HG03442 (cell line): ENCODE results near the gene TTN.
"Not testable (repeated sequence)": the region's sequence is repeated elsewhere in the genome, so short reads cannot be mapped to it uniquely, and the experiment has no call there.

ENCODE experiments used
- ATAC-seq: cut with Tn5 transposase; IDR thresholded peaks from one replicate; pipeline ENCODE4 v1.9.1; 2021; ENCODE audit warnings: mild to moderate bottlenecking, moderate library complexity; ENCODE audit not compliant: unreplicated experiment

The TTN gene

DNA sequence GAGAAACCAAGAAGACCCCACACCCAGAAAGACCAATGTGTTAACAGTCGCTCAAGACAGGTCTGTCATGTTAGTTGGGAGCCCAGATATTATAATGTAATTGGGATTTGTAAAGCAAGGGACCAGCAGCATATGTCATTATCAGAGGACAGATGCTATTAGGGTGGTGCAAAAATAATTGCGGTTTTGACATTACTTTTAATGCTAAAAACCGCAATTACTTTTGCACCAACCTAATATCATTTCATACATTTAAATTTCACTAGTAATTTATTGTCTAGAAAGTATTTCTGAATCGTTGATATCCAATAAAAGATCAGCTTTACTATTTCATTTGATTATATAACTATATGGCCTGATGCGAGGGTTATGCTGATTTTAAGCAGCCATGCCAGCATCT lies 131.2 kb downstream of the TTN start:
- ATAC-seq: no peak

DNA sequence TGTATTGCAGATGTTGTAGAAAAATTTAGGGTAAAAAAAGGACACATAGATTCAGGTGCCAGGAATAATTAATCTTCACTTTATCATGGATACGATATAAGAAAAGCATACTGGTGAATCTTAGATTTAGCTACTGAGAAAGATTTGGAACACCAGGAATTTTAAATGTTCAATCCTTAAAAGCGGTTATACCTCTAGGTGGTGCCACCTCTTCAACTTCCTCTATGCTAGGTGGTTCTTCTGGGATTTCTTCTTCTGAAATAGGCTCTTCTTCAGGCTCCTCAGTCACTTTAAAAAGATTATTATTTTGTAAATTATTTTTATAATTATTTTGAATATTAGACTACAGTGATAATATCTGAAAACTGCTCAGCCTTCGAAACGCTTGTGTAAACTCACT lies 133.1 kb downstream of the TTN start:
- ATAC-seq: no peak

DNA sequence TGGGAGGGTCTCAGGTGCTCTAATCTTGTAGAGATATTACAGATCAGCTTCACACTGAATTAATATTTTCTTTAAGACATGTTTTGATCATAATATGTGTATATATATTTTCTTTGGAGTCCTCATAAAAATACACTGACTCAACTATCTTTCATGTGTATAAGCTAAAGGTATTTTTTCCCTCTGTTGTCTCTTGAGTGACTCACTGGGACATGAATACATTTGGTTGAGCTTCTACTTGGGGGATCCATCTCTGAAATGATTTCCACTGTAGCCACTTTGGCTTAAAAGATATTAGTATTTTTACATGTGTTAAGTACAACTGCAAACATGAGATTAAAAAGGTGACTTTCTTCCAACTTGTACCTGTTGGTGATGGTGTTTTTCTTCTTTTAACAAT lies 140.8 kb downstream of the TTN start:
- no peak for ATAC-seq

DNA sequence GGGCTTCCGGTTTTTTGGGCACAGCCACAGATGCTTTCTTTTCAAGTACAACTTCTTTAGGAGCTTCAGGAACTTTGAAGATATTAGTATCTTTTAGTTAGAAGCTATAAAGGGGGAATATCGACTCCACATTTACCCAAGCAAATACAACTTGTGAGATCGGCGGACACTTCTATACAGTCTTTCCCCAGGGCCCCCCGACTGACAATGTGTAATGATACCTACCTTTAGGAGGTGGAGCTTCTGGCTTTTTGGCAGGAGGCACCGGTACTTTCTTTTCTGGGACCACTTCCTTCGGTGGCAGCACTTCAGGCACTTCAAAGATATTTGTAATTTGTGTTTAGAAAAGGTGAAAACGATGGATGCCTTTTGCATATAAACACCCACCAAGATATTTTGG lies 148.7 kb downstream of the TTN start:
- not testable (repeated sequence) for ATAC-seq

DNA sequence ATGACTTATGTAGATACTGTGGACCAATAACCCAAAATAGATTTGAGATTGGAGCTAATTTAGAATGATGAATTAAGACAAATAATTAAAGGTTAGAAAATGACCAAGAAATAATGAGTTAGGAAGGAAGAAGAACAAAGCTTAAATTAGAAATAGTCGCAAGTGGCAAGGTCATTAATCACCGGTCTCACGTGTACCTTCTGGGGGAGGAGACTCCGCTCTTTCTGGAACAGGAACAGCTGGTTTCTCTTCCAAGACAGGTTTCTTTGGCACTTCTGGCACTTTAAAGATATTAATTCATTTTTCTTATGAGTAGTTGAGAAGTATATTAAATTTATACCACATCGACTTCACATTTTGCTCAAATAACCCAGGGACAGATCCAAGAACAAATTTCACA lies 156.7 kb downstream of the TTN start:
- no peak for ATAC-seq

DNA sequence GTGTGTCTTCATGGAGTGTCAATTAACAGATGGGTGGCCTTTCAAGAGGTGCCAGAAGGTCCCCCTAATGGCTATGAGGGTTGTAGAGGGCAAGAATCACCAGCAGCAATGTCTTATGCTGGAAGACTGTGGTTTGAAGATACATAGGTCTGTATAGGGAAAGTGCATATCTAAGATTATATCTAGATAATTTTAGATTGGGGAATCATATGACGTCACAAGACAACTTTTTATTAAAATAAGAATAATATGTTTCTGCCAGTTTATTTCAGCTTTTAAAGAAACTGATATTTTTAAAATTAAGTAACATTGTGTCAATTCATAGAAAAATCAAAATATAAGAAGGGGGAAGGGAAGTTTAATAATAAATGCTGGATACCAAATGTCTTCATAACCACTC lies 162.3 kb downstream of the TTN start:
- ATAC-seq: no peak

DNA sequence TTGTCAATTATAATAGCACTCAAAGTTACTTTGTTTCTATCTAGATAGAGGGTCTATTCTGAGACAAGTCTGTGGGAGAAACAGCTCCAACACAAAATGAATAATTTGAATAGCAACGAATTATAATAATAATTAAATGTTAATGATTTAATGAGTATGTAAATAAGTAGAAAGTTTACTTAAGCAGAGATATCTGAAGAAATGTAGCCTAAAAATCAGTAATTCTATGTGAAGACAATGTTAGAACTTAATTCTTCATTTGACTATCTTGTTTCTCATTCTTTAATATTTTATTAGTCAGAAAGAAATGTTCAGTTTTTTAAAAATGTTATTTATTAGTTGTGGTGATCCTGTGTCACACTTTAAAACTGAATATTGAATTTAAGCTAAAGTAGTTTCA lies 165.7 kb downstream of the TTN start:
- no peak for ATAC-seq

DNA sequence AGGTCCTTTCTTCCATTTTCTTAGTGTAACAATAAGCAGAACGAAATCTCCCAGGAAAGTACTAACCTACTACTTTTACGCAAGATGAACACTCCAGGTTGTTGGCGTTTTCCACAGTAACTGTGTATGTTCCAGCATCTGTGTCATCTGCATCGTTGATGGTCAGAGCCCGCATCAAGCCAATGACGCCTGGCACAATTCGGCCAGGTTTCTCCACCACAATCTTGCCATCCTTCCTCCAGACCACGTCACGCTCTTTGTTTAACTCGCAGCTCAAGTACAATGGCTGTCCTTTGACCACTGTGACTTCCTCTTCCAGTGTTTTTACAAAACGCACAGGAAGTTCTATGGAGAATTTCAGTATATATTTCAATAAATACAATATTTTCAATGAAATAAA lies 171.3 kb downstream of the TTN start:
- no peak for ATAC-seq

DNA sequence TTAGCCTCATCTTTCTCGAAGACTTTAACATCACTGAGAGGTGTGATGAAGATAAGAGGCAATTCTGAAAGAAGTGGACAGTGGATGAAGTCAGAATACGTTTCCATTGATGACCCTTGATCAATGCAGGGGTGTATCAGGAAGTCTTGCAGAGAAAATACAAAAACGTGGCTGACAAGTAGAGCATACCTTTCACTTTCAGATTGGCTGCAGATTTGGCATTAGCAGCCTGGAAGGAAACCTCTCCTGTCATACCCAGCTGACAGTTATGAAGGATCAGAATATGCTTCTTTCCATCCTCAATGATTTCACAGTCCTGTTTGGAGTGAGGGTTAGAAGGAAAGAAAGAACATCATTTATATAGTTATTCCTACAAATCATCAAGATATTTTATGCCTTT lies 174.5 kb downstream of the TTN start:
- peak; percentile 65 for ATAC-seq

DNA sequence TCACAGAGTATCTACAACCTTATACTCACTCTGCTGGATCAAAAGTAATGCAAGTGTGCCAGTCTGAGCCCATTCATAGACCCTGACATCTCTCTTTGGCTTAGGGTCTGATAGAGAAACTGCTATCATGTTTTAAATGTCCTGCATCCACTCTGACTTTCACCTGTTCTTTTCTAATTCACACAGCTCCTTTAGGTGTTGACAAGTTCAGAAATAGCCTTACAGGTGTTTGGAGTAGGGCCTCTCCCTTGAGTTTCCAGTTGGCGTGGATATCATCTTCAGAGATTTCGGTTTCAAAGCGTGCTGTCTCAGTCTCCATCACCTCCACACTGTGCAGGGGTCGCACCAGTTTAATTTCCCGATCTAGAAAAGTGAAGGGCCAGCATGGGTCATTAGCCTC lies 176.6 kb downstream of the TTN start:
- no peak for ATAC-seq

DNA sequence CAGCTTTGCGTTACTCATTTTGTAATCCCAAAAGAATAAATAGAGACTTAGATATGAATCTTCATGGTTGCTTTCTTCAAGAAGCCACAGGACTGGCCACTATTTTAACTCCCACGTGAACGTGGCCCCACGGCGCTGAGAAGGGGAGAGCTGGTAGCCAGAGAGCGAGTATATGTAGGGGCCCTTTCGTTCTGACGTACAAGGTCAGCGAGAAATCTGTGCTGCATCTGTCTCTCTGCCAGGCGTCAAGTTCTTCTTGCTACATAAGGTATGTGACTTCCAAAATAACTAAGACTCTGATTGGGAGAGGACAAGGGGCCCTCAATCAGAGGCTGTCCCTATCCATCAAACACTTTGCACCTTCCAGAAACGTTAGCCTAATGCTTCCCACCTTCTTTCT lies 177.8 kb downstream of the TTN start:
- no peak for ATAC-seq

DNA sequence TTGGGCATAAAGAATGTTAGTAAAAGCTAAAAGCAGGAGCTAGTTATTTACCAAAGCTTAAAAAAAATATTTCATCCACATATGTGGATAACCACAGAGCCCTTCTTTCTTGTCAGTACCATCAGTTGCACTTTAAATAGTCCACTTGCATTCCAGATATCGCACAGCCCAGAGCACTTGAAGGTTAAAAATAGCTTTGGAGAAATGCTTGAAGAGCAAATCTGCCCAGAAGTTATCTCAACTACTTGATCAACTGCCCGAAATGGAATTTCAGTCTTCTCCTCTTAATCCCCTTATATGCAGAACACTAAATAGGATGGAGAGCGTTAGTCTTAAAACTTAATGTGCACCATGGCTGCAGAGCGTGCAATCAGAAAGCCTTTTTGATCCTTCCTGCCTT lies 178.6 kb downstream of the TTN start:
- ATAC-seq: no peak

DNA sequence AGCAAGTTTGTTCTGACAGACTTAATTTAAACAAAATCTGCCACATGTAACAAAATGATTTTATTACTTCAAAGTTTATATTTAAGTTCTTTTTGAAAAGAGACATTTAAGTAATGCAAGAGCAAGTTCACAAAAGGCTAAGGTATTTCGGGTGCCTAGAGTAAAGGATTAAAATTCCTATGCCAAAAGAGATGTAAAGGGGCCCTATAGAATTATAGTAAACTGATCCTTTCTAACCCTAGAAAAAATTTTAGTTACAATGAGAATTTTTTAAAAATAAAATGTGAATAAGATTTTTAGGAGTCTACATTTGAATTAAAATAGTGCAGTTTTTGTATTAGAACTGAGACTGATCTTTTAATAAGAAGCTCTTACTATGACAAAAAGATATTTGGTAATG lies 179.8 kb downstream of the TTN start:
- no peak for ATAC-seq

DNA sequence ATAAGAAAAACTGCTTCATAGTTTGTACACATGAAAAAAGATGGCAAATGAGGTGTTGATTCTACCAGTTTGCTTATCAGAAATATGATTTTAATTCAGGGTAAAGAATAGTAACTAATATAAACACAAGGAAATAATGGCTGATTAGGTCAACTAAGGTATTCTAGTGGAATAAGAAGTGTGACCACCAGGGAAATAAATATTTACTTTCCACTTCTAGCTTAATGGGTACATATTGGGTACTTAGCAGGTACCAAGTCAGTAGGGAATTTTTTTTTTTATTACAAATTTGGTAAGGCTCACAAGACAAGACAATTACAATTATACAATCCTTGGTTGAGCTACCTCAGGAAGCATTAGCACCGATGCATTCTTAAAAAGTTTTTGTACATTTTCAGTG lies 191.3 kb downstream of the TTN start:
- no peak for ATAC-seq

DNA sequence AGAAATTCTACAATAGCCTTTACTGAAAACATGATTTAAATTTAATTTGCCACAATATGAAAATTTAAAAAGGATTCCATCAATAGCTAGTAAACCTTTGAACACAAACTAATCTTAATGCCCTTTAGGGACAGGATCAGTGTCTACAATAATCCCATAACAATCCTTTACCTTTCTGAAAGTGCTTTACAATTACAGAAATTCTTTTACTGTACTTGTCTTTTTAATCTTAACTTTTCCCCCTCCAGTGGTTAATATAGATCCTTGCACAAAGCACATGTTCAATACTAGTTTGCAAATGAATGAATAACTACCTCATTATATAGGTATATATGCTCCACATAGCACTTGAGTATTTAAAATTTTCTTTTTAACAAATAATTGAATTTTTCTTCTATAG lies 204.3 kb downstream of the TTN start:
- ATAC-seq: no peak

DNA sequence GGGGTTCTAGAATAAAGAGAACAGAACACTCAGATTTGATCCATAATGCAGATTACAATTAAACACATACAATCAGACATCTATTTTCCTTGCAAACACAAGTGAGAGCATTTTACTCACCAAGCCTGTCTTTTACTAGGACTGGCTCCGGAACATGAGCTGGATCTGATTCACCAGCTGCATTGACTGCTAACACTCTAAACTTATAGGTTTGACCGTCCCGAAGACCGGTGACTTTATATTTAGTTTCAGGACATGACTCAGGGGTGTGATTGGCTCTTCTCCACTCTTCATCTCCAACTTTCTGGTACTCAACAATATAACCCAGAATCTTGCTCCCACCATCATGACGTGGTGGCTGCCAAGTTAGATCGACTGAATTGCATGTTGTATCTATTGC lies 214.6 kb downstream of the TTN start:
- no peak for ATAC-seq

DNA sequence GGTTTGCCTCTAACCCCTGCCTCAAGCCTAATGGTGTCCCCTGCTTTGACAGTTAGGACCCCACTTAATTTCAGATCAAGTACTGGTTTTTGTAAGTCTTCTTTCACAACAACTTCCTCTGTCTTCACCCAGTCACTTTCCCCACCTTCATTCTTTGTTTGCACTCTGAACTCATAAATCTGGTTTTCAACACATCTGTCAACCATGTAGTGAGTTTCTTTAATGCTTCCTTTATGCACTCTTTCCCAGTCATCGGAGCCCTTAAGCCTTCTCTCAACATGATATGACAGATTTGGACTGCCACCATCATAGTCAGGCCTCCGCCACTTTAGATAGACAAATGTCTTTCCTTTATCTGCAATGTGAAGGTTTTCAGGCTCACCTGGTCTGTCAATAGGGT lies 217.9 kb downstream of the TTN start:
- no peak for ATAC-seq

DNA sequence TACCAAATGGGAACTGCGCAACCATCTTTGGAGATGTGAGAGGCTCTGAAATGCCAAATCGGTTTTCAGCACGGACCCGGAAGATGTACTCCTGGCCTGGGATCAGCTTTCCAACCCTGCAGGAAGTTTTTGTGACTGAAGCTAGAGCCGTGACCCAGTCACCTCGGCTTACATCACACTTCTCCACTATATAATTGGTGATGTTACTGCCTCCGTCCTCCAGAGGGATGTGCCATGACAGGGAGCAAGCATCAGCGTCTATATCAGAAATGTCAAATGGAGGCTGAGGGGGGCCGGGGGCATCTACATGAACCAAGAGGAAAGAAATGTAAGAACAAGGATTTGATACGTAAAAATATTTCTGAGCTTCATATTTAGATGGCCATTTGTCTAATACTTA lies 222.6 kb downstream of the TTN start:
- no peak for ATAC-seq

DNA sequence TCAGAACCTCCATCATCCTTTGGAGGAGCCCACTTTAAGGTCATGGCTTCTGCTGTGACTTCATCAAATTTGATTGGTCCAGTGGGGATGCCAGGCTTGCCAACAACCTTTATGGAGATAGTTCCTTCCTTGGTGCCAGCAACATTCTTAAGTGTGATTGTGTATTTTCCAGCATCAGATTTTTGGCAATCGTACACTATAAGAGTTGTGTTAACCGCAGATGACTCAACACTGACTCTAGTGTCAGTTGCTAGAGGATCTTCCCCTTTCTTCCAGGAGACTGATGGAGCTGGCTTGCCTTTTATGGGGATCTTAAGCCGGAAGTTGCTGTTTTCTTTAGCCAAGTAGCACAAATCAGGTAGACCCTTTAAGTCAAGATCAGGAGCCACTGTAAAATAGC lies 228.2 kb downstream of the TTN start:
- ATAC-seq: no peak

DNA sequence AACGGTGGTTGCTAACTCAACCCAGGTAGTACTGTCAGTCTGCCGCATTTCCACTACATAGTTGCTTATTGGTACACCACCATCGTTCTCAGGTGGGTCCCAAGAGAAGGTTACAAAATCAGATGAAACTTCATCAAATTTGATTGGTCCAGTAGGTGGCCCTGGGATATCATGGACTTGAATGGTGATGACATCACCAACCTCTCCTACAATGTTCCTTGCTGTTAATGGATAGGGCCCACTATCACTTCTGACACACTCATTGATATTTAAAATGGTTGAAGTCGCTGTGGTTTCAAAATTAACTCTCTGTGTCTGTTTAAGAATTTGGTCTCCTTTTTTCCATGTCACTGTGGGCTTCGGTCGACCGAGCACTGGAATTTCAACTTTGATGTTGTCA lies 232.4 kb downstream of the TTN start:
- no peak for ATAC-seq

DNA sequence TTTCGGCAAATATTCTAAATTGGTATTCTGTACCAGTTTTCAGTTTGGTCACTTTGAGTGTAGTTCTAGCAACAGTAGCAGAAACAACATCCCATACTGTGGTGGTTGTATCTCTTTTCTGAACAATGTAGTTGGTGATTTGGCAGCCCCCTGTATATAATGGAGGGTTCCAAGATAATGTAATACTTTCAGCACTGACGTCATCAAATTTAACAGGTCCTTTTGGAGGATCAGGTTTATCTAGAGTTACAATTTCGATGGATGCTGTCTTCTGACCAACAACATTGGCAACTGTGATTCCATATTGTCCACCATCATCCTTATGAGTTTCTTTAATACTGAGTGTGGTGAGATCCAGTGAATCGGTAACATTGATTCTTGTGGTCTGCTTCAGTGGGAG lies 239.0 kb downstream of the TTN start:
- ATAC-seq: no peak

DNA sequence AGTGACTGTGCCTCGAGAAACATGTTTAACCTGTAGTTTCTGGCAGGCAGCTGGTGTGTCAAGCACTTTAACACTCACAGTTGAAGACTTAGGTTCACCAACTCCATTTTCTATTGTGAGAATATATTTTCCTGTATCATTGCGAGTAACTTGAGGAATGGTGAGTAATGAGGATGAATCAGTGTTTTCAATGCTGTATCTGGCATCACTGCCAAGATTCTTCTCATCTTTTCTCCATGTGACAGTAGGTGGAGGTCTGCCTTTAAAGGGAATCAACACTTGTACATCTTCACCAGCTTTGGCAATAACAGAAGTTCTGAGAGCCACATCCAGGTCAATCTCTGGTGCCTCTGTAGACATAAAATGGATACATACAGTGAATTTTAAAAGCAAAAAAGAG lies 254.2 kb downstream of the TTN start:
- no peak for ATAC-seq

DNA sequence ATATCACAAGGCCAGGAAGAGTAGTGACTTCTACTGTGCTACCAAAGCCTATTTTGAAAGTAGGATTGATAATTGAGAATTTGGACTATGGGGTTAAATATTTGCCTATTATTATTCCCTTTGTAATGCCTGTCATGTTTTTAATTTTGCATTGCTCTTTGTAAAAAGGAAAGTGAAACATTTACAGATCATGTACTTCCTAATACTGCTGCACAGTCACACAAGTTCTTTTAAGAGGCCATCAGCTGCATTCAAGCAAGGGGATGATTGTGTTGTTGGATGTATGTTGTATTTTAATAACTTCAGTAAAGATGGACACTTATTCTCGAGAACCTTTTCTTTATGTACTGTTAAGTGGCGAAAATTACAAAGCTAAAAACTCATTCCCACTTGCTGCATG lies 256.9 kb downstream of the TTN start:
- peak; percentile 79 for ATAC-seq

DNA sequence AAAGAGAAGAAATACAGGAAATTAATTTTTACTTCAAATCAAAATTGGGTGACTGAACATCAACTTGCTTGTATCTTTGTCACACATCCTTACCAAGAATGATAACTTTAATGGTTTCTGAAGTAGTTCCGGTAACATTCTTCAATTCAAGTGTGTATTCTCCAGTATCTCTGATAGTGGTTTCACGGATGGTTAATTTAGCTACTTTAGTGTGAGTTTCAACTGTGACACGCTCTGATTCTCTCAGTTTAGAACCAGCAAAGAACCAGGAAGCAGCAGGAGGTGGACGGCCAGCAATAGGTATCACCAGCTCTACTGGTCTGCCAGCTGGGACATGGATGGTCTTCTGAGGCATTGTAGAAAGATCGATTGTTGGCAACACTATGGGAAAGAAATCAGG lies 264.7 kb downstream of the TTN start:
- ATAC-seq: no peak
